ENCODE results near the gene CACHD1.

The CACHD1 gene

DNA sequence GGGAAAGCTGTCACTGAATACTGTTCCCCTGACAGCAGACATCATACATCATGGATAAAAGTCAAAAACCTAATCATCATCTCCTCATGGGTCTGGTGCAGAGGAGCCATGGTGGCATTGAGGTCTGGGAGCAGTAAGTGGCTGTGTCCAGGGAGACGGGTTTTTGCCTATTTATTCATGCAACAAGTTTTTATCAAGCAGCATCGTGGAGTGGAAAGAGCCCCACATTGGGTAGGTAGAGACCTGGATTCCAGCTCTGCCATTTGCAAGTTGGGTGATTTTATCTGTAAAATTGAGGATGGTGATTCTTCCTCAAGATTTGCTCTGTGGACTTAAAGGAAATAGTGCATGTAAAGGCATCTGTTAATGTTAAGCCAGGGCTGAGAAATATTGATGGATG lies 4.2 kb downstream of the CACHD1 start:
- DNase-seq: no peak

GRCh38 chr1:64474665-64475439 lies 4.9 kb downstream of the CACHD1 start:
- no peak for DNase-seq

DNA sequence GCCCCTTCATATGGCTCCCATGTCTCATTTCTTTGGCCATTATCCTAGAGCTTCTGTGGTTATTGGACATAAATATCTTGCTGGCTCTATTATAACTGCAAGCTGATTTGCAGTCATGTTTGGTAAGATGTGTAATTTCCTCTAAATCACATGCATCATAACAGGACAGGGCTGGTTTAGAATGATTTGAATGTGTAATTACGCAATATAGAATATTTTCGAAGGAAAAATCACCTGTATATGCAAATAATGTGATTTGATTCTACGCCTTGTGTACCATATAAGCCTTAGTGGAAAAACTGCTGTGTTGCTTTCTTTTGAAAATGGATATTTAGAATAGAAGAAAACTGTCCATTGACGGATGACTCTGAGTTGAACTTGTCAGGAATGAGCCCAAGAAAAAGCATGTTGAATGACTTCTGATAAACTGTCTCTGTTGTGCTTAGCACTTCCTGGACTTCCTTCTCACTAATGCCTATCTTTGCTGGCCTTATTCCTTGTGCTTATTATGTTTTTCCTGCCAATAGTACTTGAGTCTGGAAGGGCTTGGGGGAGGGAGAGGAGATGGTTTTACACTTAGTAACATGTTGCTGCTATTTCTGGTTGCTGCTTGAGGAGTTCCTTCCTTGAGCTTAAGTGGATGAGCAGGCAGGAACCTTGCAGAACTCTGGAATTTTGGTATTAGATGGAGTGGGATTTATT lies 6.5 kb downstream of the CACHD1 start:
- DNase-seq: no peak

GRCh38 chr1:64478594-64479470 lies 8.9 kb downstream of the CACHD1 start:
- DNase-seq: no peak

DNA sequence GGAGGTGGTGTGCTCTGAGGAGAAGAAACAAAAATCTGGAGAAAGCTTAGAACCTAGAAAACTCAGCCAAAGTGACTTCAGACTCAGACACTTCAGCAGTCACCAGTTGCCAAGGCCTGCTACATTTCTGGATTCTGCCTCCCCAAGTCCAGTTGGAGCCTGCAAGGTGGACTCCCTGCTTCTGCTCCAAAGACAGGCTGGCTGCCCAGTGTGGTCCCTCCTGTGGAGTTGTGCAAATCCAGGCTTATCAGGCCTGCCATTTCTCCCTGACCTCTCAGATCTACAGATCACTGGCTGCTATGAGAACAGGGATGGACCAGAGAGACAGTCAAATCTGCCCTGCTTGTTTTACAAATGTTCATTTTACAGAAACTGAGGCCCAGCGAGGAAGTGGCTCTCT lies 9.9 kb downstream of the CACHD1 start:
- no peak for DNase-seq

DNA sequence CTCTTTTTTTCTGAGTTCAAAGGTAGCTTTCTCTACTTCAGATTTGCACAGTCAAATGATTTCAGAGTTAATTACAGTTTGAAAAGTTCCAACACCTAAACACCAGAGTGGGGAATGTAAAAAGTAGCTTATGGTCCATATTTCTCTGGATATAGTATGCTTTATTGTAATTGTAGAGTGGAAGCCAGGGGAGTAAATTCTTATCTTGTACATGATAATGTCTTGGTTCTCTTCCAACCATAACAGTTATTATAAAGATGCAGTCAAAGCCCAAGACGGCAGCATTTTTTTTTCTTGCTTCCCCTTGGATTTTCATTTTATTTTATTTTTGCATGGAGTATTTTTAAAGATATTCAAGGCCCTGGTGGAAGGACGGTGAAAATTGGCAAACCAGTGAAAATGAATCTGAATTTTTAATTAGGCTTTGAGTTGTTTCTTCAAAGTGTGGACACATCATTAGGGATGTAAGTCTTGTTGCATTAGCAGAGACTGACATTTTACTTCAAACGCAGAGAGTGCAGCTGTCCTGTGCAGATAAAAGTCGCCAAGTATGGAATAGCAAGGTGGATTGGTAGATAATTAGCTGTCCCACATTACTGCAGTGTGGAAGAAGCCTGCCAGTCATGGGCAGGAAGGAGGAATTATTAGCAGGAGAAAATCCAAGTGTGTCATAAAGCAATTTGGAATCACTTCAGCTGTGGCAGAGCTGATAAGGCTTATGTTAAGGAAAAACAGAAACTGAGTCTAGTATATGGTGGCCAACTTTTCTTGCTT lies 11.3 kb downstream of the CACHD1 start:
- no peak for DNase-seq

DNA sequence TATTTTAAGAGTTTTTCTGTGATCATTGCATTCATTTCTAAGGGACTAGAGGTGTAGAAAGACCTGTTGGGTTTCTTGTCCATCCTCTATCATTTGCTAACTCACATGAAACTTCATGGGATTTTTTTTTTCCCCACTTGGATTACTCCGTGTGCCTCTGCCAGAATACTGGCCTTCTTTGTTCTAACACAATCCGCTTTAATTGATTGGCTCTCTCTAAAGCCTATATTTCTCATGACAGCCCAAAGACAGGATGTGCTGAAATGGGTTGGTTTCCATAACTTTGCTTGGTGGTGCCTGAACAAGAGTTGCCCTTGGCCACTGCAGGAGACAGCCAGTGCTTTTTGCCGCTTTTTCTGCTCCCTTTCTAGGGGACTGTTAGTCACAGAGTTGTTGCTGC lies 12.2 kb downstream of the CACHD1 start:
- no peak for DNase-seq

DNA sequence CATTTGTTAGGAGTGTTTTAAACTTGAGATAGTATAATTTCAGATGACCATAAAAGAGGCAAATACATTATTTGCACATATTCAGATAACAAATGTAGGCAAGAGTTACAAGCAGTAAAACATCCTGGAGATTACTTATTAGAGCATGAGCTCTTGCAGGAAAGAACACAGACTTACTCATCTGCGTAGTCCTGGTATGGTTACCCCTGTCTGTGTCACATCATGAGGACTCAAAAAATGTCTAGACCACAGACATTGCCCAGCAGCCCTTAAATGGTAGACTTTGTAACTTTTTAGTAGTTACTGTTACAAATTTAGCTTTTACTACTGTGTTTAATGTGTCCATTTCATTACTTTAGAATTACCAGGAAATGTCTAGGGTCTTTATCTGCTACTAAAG lies 12.8 kb downstream of the CACHD1 start:
- DNase-seq: no peak

- DNase-seq: no peak
Observed at GRCh38 chr1:64483731-64484414, 13.9 kb downstream of the CACHD1 start.

GRCh38 chr1:64484651-64485050 lies 14.7 kb downstream of the CACHD1 start:
- DNase-seq: no peak

- no peak for DNase-seq
Observed at GRCh38 chr1:64486193-64486592, 16.3 kb downstream of the CACHD1 start.

DNA sequence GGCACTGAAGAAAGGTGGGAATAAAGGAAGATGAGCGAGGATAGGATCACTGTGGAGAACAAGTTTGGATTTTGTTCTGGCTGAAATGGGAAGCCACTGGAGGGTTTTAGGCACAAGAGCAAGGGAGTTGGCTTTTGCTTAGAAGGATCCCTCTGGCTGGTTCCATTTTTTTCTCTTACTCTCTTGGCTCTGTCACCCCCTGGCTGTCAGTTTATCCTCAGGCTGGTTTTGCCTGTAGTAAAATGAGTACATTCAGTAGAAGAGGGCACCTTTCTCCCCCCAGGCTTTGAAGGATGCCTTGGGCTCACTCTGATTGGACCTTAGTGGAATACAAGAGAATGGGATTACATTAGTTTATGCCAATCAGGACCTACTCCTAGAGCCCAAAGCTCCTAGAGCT lies 17.1 kb downstream of the CACHD1 start:
- no peak for DNase-seq

DNA sequence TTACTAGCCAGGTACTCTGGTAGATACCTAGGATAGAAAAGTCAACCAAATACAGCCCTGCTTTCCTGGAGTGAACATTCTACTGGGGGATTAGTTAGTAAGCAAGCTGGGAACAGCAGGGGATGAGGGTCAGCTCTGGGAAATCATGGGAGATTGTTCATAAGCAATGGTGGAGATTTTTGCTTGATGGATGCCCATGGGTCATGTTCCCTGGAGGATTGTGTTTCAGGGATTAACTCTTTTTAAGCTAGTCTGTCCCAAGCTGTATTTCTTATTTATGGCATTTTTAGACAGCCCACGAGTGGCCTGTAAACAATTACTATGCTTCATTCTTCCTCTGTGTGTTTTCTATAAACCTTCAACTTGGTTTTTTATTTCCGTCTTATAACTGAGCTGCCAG lies 18.9 kb downstream of the CACHD1 start:
- DNase-seq: no peak

DNA sequence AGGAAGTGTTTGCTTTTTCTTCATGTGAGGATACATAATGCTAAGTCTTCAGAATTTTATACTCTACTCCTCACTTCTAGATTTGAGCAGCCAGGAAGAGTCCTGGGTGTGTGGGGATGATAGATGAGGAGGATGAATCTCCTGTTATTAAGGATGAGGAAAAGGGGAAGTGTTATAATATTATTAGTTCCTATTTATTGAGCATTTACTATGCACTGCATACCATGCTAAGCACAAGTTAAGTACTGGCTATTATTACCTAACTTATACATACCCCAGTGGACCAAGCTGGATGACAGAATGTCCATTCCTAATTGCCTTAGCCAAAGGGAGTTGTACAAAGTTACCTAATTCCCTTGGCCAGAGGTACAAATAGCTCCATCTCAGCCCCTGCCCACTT lies 19.8 kb downstream of the CACHD1 start:
- no peak for DNase-seq

GRCh38 chr1:64490213-64490818 lies 20.4 kb downstream of the CACHD1 start:
- DNase-seq: no peak

DNA sequence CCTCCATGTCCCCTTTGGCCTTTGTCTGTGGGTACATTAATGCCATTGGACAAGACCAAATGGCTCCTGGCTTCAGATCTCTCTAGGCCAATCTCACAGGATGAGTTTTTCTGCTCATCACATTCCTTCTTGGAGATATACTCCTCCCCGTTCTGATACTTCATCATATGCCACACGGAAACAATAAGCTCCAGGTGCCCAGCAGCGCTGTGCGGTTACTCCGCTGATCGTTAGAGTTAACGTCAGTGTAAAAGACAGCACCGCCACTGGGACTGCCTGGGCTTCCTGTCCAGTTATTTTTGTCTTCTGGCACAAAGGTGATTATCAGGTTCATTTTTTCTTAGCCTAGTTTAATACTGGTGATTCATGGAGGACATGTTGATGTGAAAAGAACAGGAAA lies 22.5 kb downstream of the CACHD1 start:
- no peak for DNase-seq

DNA sequence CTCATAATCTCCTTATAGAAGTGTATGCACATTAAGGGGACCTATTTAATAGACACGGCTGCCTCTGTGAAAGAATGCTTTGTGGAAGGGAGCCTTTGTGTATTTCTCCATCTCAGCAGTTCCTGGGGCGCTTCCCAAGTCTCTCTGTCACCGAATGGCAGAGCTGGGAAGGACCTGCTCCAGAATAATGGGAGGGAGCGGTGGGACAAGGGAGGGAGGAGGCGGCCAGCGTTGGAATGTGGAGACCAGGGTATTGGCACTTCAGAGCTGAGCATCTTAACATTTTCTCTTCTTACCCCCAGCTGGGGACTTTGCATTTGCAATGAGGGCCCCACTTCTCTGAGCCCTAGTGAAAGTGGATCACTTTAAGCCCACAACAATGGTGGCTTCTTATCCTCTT lies 23.9 kb downstream of the CACHD1 start:
- no peak for DNase-seq

- no peak for DNase-seq
Observed at GRCh38 chr1:64494659-64495058, 24.7 kb downstream of the CACHD1 start.

- no peak for DNase-seq
Observed at GRCh38 chr1:64495878-64496277, 25.9 kb downstream of the CACHD1 start.

- no peak for DNase-seq
Observed at GRCh38 chr1:64496606-64497005, 26.7 kb downstream of the CACHD1 start.

- no peak for DNase-seq
Observed at GRCh38 chr1:64497088-64497883, 27.4 kb downstream of the CACHD1 start.

All from activated CD4-positive, CD25-positive, alpha-beta regulatory T cell (primary cell).